D721Med (cell line): ENCODE data around the gene PLPP3.

Source experiments
- DNase-seq: peaks from one replicate; pipeline ENCODE4 v3.0.0; 2011; ENCODE audit warnings: low spot score; ENCODE audit not compliant: insufficient read length
- FAIRE-seq: peaks from 2 replicates; lab custom pipeline; 2011; peaks lifted over from hg19 to GRCh38; lab: Jason Lieb, UNC
- CTCF ChIP-seq: IDR thresholded peaks from 2 replicates; pipeline ENCODE4 v1.5.1; 2012; ENCODE audit warnings: mild to moderate bottlenecking, control low read depth; ENCODE audit not compliant: insufficient read depth; ENCODE audit errors: missing control alignments

PLPP3 gene

GRCh38 chr1:56452027-56453011 is 127.0 kb downstream of the PLPP3 start:
- FAIRE-seq (no peak), DNase-seq (no peak)
- no peak for TF ChIP-seq CTCF

DNA sequence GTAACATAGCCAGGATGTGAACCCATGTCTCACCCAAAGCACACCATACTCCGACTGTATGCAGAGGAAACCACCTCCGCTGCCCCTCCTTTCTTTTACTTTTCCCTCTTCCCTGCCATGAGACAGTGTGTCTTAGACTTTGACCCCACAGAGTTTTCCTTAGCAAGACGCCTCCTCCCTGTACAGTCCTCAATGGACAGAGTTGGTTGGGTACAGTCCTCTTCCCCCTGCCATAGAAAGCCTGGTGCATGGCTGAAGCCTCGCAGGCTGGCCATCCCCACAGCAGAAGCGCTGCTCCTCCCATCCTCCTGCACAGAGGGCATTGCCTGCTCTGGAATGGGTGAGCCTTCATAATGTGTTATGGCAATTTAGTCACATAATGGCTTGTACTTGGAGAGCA is 127.9 kb downstream of the PLPP3 start:
- no peak for FAIRE-seq
- no peak for DNase-seq
- TF ChIP-seq CTCF, result no peak

- no peak for DNase-seq
- no peak for TF ChIP-seq CTCF
- FAIRE-seq, result no peak
Measured at GRCh38 chr1:56450004-56450666, 129.2 kb downstream of the PLPP3 start.

GRCh38 chr1:56448529-56449300 is 130.6 kb downstream of the PLPP3 start:
- no peak for TF ChIP-seq CTCF
- FAIRE-seq (no peak), DNase-seq (no peak)

DNA sequence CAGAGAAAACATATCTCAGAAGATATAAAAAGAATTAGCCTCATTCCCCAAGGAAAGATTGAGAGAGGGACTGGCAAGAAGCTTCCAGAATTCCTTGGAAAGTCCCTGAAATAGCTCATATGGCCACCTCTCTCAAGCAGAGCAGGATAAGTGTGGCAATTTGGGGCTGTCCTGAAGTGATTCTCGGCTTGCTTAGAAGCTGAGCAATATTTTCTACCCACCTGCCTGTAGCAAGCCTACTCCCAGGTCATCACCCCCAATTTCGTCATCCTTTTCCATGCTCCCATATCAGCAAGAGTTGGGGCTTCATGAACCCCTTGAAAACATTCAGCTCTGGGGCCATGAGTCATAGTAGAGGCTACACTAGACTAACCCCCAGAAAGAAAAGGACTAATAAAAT is 131.5 kb downstream of the PLPP3 start:
- no peak for TF ChIP-seq CTCF
- DNase-seq (no peak), FAIRE-seq (no peak)

DNA sequence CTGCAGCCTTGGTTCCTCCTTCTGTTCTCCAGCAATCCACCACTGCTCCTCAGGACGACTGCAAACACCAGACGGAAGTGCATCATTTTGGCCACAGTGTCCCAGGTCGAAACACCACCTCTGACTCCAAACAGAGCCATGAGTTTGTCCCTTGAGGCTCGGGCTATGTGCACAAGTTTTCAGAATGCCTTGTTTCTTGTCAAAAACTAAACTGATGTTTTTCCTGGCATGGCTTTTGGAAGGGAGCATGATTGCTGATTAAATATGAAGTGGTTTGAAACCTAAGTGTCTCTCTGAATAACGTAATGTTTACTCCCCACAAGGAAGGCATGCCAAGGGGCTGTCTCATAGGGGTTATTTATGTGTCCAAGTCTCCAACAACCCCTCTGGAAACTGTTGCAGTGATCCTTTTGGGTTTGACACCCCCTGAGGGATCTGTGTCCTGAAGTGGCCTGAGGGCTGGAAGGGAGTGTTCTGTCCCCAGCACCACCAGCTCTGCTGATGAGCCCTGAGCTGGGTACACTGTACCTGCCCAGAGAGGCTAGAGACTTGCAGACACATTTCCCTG is 132.7 kb downstream of the PLPP3 start:
- FAIRE-seq (no peak), DNase-seq (no peak)
- TF ChIP-seq CTCF, result no peak
